Measurements from ENCODE around the gene DAPK3.

Gene DAPK3

GRCh38 chr19:3936506-3937442 is 34.1 kb downstream of the DAPK3 start:
- TF ChIP-seq CTCF (IDR thresholded peaks at IDR 0.05; ENCODE audit: low read depth, low read length): no peak
- no peaks in the 10 kb centered on the region for H3K9me3 ChIP-seq
- H3K4me1 ChIP-seq: no peaks in the 10 kb centered on the region
- H3K27me3 ChIP-seq: peaks cover 18% of the 10 kb centered on the region
- H3K4me3 ChIP-seq (ENCODE audit: low read depth, low read length): no peak overlapping the region
- DNase-seq: no peak
- no peaks in the 10 kb centered on the region for H3K36me3 ChIP-seq

- H3K9me3 ChIP-seq: no peaks in the 10 kb centered on the region
- DNase-seq: no peak
- H3K36me3 ChIP-seq: no peaks in the 10 kb centered on the region
- TF ChIP-seq CTCF (IDR thresholded peaks at IDR 0.05; ENCODE audit: low read depth, low read length): no peak
- H3K4me3 ChIP-seq (ENCODE audit: low read depth, low read length): no peak within 1 kb of the TSS
- peaks cover 18% of the 10 kb centered on the region for H3K27me3 ChIP-seq
- no peaks in the 10 kb centered on the region for H3K4me1 ChIP-seq
Measured at GRCh38 chr19:3932931-3933810, 37.7 kb downstream of the DAPK3 start, which contains the start of gene NMRK2. Gene NMRK2 (plus strand): TSS chr19:3933069. CDS start chr19:3933672, 603 bp downstream.

GRCh38 chr19:3931041-3931440 is 39.9 kb downstream of the DAPK3 start:
- H3K36me3 ChIP-seq: no peaks in the 10 kb centered on the region
- no peak overlapping the region for H3K4me3 ChIP-seq (ENCODE audit: low read depth, low read length)
- no peaks in the 10 kb centered on the region for H3K4me1 ChIP-seq
- no peak for TF ChIP-seq CTCF (IDR thresholded peaks at IDR 0.05; ENCODE audit: low read depth, low read length)
- H3K9me3 ChIP-seq: no peaks in the 10 kb centered on the region
- no peak for DNase-seq
- peaks cover 15% of the 10 kb centered on the region for H3K27me3 ChIP-seq

GRCh38 chr19:3923912-3924311 is 47.0 kb downstream of the DAPK3 start:
- peaks cover 14% of the 10 kb centered on the region for H3K36me3 ChIP-seq
- no peak for DNase-seq
- TF ChIP-seq CTCF (IDR thresholded peaks at IDR 0.05; ENCODE audit: low read depth, low read length): no peak
- no peaks in the 10 kb centered on the region for H3K9me3 ChIP-seq
- H3K4me3 ChIP-seq (ENCODE audit: low read depth, low read length): no peak overlapping the region
- no peaks in the 10 kb centered on the region for H3K4me1 ChIP-seq
- H3K27me3 ChIP-seq: no peaks in the 10 kb centered on the region

- Histone ChIP-seq H3K4me1 (no peaks in the 10 kb centered on the region), H3K4me3 (ENCODE audit: low read depth, low read length) (no peak overlapping the region), H3K9me3 (no peaks in the 10 kb centered on the region), H3K36me3 (peaks cover 19% of the 10 kb centered on the region), H3K27me3 (no peaks in the 10 kb centered on the region)
- no peak for TF ChIP-seq CTCF (IDR thresholded peaks at IDR 0.05; ENCODE audit: low read depth, low read length)
- no peak for DNase-seq
Measured at GRCh38 chr19:3923096-3923758, 47.7 kb downstream of the DAPK3 start.

All from BE2C (cell line).